K562 (cell line): ENCODE results near the gene B4GALT5. TPM values are rescaled to one million over a fixed set of nuclear protein-coding genes. Genes with fewer than 3 reads are reported as not detected.

Source experiments
- CCAR2 ChIP-seq: fragments of 200-400 bp; formaldehyde crosslinking; IDR thresholded peaks from 2 replicates; pipeline ENCODE4 v1.6.1; 2017; ENCODE audit warnings: mild to moderate bottlenecking, low read depth, low read length
- CHD1 ChIP-seq: fragments of 200-600 bp; sonication (generic); IDR thresholded peaks from one replicate; pipeline ENCODE4 v1.6.1; 2012; ENCODE audit warnings: mild to moderate bottlenecking, moderate library complexity, low read length, inconsistent platforms
- COPS2 ChIP-seq: fragments of 450-650 bp; conservative IDR thresholded peaks from 2 replicates; pipeline ENCODE4 v1.6.1; 2016; ENCODE audit warnings: mild to moderate bottlenecking, moderate library complexity
- DIDO1 ChIP-seq: fragments of 450-650 bp; IDR thresholded peaks from 2 replicates; pipeline ENCODE4 v1.6.1; 2016; ENCODE audit warnings: low read depth, missing biosample characterization, missing genetic modification characterization
- ELF1 ChIP-seq: fragments of 200-800 bp; sonication (Bioruptor generic); IDR thresholded peaks from 2 replicates; pipeline ENCODE4 v1.6.1; 2016; ENCODE audit warnings: missing genetic modification characterization, missing compliant biosample characterization
- HEY1 ChIP-seq: fragments of 250-450 bp; sonication (Bioruptor Pico); IDR thresholded peaks from 2 replicates; pipeline ENCODE4 v1.5.0; 2020; ENCODE audit warnings: mild to moderate bottlenecking, moderate library complexity, borderline replicate concordance
- MEIS2 ChIP-seq: fragments of 450-650 bp; IDR thresholded peaks from 2 replicates; pipeline ENCODE4 v1.6.1; 2014; ENCODE audit warnings: mild to moderate bottlenecking; ENCODE audit not compliant: partially characterized antibody
- MYNN ChIP-seq, 2 experiments: sonication (generic); formaldehyde crosslinking in 1 of 2; IDR thresholded peaks; 2 replicates each; pipeline versions ENCODE4 v1.5.0 to v1.6.1; 2016 to 2020; ENCODE audit warnings: antibody characterized with exemption in 1 of 2, missing genetic modification reagents in 1 of 2
- PCBP2 ChIP-seq: fragments of 200-400 bp; formaldehyde crosslinking; IDR thresholded peaks from 2 replicates; pipeline ENCODE4 v1.6.1; 2018; ENCODE audit warnings: low read length, low read depth, mild to moderate bottlenecking, moderate library complexity; ENCODE audit not compliant: poor library complexity, severe bottlenecking
- RBFOX2 ChIP-seq: fragments of 200-400 bp; formaldehyde crosslinking; IDR thresholded peaks from 2 replicates; pipeline ENCODE4 v1.6.1; 2017; ENCODE audit warnings: low read depth, mild to moderate bottlenecking, low read length, moderate library complexity
- TRIM25 ChIP-seq: fragments of 450-650 bp; IDR thresholded peaks from 2 replicates; pipeline ENCODE4 v1.7.0; 2016; ENCODE audit warnings: borderline replicate concordance
- XRCC4 ChIP-seq: IDR thresholded peaks from one replicate; pipeline ENCODE4 v1.6.1; 2011; ENCODE audit not compliant: insufficient read depth, insufficient read length; ENCODE audit errors: extremely low read depth
- ZBTB40 ChIP-seq, 2 experiments: fragments of 450-650 bp in 1 of 2; sonication (generic) in 1 of 2; formaldehyde crosslinking in 1 of 2; IDR thresholded peaks; 2 replicates each; pipeline versions ENCODE4 v1.7.1 to v1.9.0; 2016 to 2022; ENCODE audit warnings: inconsistent platforms in 1 of 2, mild to moderate bottlenecking in 1 of 2, missing genetic modification reagents in 1 of 2
- ZBTB5 ChIP-seq: fragments of 450-650 bp; IDR thresholded peaks from 2 replicates; pipeline ENCODE4 v1.6.1; 2017; ENCODE audit warnings: antibody characterized with exemption
- polyA plus RNA-seq, 8 experiments: library from polyadenylated mRNA; depleted of rRNA in 4 of 8; stranded (reverse) in 5 of 8; unstranded in 3 of 8; fragments of >200 nt; fragmentation: Nextera tagmentation in 2 of 8; fragmentation: Illumina TruSeq in 1 of 8; extraction: Ambion mirVana in 2 of 8; extraction: Trizol in 1 of 8; gene quantifications; 2 replicates each; pipeline versions ENCODE4 v1.2.1 to v1.2.3, GENCODE V29; 2011 to 2014; ENCODE audit warnings: inconsistent platforms in 1 of 8, missing spikeins in 1 of 8
- total RNA-seq, 7 experiments: library from RNA; depleted of rRNA in 6 of 7; stranded (reverse); fragments of >200 nt in 6 of 7; fragmentation: Illumina TruSeq in 2 of 7; extraction: Trizol in 2 of 7; gene quantifications; 2 replicates each; pipeline versions ENCODE4 v1.2.1 to v1.2.3, GENCODE V29; 2011 to 2021; ENCODE audit warnings: low replicate concordance in 1 of 7

The B4GALT5 gene
- total and polyA plus RNA-seq, 9 of the 15 experiments (the other 6 are each of a cell fraction or from before 2014, with no cell fraction given), result 8.5 to 32.6 (median 23.4) TPM

GRCh38 chr20:49712996-49713752, 504 bp downstream of the B4GALT5 start (continued):
- TF ChIP-seq ZBTB5 (no peak), CCAR2 (no peak), ZBTB40 (IDR thresholded peaks at IDR 0.05) (0 out of 2 replicates have a peak, but pooled peaks have one; percentile 43), ZBTB40 (CRISPR knock-in tag; IDR thresholded peaks at IDR 0.05) (no peak), MEIS2 (no peak), XRCC4 (no peak), COPS2 (no peak), HEY1 (no peak), ELF1 (no peak), PCBP2 (no peak), TRIM25 (no peak), MYNN (IDR thresholded peaks at IDR 0.05) (no peak), MYNN (CRISPR knock-in tag; IDR thresholded peaks at IDR 0.05) (no peak), RBFOX2 (peak; percentile 65), DIDO1 (tag) (no peak), CHD1 (peak; percentile 35)
